ENCODE data around the gene AXL.

- TF ChIP-seq CTCF (IDR thresholded peaks at IDR 0.05; ENCODE audit: low read depth, low read length): no peak
- no peak for TF ChIP-seq EZH2phosphoT487 (IDR thresholded peaks at IDR 0.05; ENCODE audit: low read depth)
Observed at GRCh38 chr19:41234512-41235168, 15.6 kb downstream of the AXL start.

Measured in OCI-LY3 (cell line).